ENCODE data around the gene TMEM255B. TPM values are rescaled to one million over a fixed set of nuclear protein-coding genes. Genes with fewer than 3 reads are reported as not detected.

The TMEM255B gene
- total and polyA plus RNA-seq, 9 of the 15 experiments (the other 6 are each of a cell fraction or from before 2014, with no cell fraction given) = 0.01 to 0.75 (median 0.23) TPM

- no peak for TF ChIP-seq ZNF76 (CRISPR knock-in tag; IDR thresholded peaks at IDR 0.05; ENCODE audit: borderline replicate concordance)
- no peak for TF ChIP-seq ZBTB43 (CRISPR knock-in tag; IDR thresholded peaks at IDR 0.05)
- no peak for TF ChIP-seq ARID2 (IDR thresholded peaks at IDR 0.05)
- TF ChIP-seq, protein P1, sequence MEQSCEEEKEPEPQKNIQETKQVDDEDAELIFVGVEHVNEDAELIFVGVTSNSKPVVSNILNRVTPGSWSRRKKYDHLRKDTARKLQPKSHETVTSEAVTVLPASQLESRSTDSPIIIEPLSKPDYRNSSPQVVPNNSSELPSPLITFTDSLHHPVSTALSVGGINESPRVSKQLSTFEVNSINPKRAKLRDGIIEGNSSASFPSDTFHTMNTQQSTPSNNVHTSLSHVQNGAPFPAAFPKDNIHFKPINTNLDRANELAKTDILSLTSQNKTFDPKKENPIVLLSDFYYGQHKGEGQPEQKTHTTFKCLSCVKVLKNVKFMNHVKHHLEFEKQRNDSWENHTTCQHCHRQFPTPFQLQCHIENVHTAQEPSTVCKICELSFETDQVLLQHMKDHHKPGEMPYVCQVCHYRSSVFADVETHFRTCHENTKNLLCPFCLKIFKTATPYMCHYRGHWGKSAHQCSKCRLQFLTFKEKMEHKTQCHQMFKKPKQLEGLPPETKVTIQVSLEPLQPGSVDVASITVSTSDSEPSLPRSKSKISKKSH (CRISPR knock-in tag; IDR thresholded peaks at IDR 0.05) = no peak
- TF ChIP-seq, protein P2, sequence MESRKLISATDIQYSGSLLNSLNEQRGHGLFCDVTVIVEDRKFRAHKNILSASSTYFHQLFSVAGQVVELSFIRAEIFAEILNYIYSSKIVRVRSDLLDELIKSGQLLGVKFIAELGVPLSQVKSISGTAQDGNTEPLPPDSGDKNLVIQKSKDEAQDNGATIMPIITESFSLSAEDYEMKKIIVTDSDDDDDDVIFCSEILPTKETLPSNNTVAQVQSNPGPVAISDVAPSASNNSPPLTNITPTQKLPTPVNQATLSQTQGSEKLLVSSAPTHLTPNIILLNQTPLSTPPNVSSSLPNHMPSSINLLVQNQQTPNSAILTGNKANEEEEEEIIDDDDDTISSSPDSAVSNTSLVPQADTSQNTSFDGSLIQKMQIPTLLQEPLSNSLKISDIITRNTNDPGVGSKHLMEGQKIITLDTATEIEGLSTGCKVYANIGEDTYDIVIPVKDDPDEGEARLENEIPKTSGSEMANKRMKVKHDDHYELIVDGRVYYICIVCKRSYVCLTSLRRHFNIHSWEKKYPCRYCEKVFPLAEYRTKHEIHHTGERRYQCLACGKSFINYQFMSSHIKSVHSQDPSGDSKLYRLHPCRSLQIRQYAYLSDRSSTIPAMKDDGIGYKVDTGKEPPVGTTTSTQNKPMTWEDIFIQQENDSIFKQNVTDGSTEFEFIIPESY (CRISPR knock-in tag; IDR thresholded peaks at IDR 0.05) = no peak
- TF ChIP-seq ATF1 (CRISPR knock-in tag; IDR thresholded peaks at IDR 0.05) = no peak
- TF ChIP-seq ATF1 (tag; IDR thresholded peaks at IDR 0.05) = no peak
- TF ChIP-seq, protein P3, sequence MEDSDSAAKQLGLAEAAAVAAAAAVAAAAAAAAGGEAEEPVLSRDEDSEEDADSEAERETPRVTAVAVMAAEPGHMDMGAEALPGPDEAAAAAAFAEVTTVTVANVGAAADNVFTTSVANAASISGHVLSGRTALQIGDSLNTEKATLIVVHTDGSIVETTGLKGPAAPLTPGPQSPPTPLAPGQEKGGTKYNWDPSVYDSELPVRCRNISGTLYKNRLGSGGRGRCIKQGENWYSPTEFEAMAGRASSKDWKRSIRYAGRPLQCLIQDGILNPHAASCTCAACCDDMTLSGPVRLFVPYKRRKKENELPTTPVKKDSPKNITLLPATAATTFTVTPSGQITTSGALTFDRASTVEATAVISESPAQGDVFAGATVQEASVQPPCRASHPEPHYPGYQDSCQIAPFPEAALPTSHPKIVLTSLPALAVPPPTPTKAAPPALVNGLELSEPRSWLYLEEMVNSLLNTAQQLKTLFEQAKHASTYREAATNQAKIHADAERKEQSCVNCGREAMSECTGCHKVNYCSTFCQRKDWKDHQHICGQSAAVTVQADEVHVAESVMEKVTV (CRISPR knock-in tag; IDR thresholded peaks at IDR 0.05) = no peak
These were observed 25.1 kb downstream of the TMEM255B start (continued) for GRCh38 chr13:113783966-113784644.
